K562 (cell line): ENCODE data around the gene EIF4G1. TPM values are rescaled to one million over a fixed set of nuclear protein-coding genes. Genes with fewer than 3 reads are reported as not detected.

ENCODE experiments used
- ETV1 ChIP-seq: fragments of 450-650 bp; conservative IDR thresholded peaks from 2 replicates; pipeline ENCODE4 v1.6.1; 2016; ENCODE audit warnings: missing genetic modification characterization, control low read depth, low read depth, missing compliant biosample characterization
- ETV6 ChIP-seq, 3 experiments: fragments of 150-350 bp in 1 of 3; sonication (generic) in 1 of 3; formaldehyde crosslinking in 1 of 3; IDR thresholded peaks; 2 replicates each; pipeline versions ENCODE4 v1.6.1 to v1.8.0; 2014 to 2022; ENCODE audit warnings: borderline replicate concordance in 2 of 3, low read depth in 2 of 3, antibody characterized with exemption in 1 of 3, low read length in 1 of 3, mild to moderate bottlenecking in 1 of 3, missing genetic modification reagents in 1 of 3
- HLTF ChIP-seq: fragments of 450-650 bp; IDR thresholded peaks from 2 replicates; pipeline ENCODE4 v1.6.1; 2016
- MTF1 ChIP-seq: fragments of 250-450 bp; sonication (Bioruptor Pico); IDR thresholded peaks from 2 replicates; pipeline ENCODE4 v1.9.0; 2021; ENCODE audit warnings: moderate library complexity, mild to moderate bottlenecking, inconsistent platforms, borderline replicate concordance
- PHTF2 ChIP-seq: fragments of 250-450 bp; sonication (Bioruptor Pico); IDR thresholded peaks from 2 replicates; pipeline ENCODE4 v1.5.0; 2021; ENCODE audit warnings: mild to moderate bottlenecking
- SMARCB1 ChIP-seq: IDR thresholded peaks from 2 replicates; pipeline ENCODE4 v1.6.1; 2011; ENCODE audit warnings: improper control_type of control experiment, low read depth; ENCODE audit not compliant: insufficient read length
- SUPT5H ChIP-seq: fragments of 450-650 bp; IDR thresholded peaks from 2 replicates; pipeline ENCODE4 v1.6.1; 2016
- ZBTB1 ChIP-seq: sonication (generic); formaldehyde crosslinking; IDR thresholded peaks from 2 replicates; pipeline ENCODE4 v1.8.1; 2023; ENCODE audit warnings: missing genetic modification reagents, low read depth, mild to moderate bottlenecking, borderline replicate concordance
- polyA plus RNA-seq, 8 experiments: library from polyadenylated mRNA; depleted of rRNA in 4 of 8; stranded (reverse) in 5 of 8; unstranded in 3 of 8; fragments of >200 nt; fragmentation: Nextera tagmentation in 2 of 8; fragmentation: Illumina TruSeq in 1 of 8; extraction: Ambion mirVana in 2 of 8; extraction: Trizol in 1 of 8; gene quantifications; 2 replicates each; pipeline versions ENCODE4 v1.2.1 to v1.2.3, GENCODE V29; 2011 to 2014; ENCODE audit warnings: inconsistent platforms in 1 of 8, missing spikeins in 1 of 8
- total RNA-seq, 7 experiments: library from RNA; depleted of rRNA in 6 of 7; stranded (reverse); fragments of >200 nt in 6 of 7; fragmentation: Illumina TruSeq in 2 of 7; extraction: Trizol in 2 of 7; gene quantifications; 2 replicates each; pipeline versions ENCODE4 v1.2.1 to v1.2.3, GENCODE V29; 2011 to 2021; ENCODE audit warnings: low replicate concordance in 1 of 7
- TF ChIP-seq, protein P1 (sequence below): fragments of 450-650 bp; IDR thresholded peaks from 2 replicates; pipeline ENCODE4 v1.6.1; 2016; ENCODE audit warnings: low read depth
- TF ChIP-seq, protein P2 (sequence below), 2 experiments: IDR thresholded peaks in 1 of 2; conservative IDR thresholded peaks in 1 of 2; 2 replicates each; pipeline ENCODE4 v1.6.1; 2016; ENCODE audit warnings: low read depth in 2 of 2, mild to moderate bottlenecking in 1 of 2, missing compliant biosample characterization in 1 of 2, missing genetic modification characterization in 1 of 2, moderate library complexity in 1 of 2
- TF ChIP-seq, protein P3 (sequence below): fragments of 250-450 bp; sonication (Bioruptor Pico); IDR thresholded peaks from 2 replicates; pipeline ENCODE4 v1.4.0; 2020

The EIF4G1 gene
- total and polyA plus RNA-seq, 9 of the 15 experiments (the other 6 are each of a cell fraction or from before 2014, with no cell fraction given), result 4.6 to 505 (median 155) TPM

GRCh38 chr3:184314363-184314699 is at the start of gene EIF4G1 (continued):
- TF ChIP-seq, protein P1, sequence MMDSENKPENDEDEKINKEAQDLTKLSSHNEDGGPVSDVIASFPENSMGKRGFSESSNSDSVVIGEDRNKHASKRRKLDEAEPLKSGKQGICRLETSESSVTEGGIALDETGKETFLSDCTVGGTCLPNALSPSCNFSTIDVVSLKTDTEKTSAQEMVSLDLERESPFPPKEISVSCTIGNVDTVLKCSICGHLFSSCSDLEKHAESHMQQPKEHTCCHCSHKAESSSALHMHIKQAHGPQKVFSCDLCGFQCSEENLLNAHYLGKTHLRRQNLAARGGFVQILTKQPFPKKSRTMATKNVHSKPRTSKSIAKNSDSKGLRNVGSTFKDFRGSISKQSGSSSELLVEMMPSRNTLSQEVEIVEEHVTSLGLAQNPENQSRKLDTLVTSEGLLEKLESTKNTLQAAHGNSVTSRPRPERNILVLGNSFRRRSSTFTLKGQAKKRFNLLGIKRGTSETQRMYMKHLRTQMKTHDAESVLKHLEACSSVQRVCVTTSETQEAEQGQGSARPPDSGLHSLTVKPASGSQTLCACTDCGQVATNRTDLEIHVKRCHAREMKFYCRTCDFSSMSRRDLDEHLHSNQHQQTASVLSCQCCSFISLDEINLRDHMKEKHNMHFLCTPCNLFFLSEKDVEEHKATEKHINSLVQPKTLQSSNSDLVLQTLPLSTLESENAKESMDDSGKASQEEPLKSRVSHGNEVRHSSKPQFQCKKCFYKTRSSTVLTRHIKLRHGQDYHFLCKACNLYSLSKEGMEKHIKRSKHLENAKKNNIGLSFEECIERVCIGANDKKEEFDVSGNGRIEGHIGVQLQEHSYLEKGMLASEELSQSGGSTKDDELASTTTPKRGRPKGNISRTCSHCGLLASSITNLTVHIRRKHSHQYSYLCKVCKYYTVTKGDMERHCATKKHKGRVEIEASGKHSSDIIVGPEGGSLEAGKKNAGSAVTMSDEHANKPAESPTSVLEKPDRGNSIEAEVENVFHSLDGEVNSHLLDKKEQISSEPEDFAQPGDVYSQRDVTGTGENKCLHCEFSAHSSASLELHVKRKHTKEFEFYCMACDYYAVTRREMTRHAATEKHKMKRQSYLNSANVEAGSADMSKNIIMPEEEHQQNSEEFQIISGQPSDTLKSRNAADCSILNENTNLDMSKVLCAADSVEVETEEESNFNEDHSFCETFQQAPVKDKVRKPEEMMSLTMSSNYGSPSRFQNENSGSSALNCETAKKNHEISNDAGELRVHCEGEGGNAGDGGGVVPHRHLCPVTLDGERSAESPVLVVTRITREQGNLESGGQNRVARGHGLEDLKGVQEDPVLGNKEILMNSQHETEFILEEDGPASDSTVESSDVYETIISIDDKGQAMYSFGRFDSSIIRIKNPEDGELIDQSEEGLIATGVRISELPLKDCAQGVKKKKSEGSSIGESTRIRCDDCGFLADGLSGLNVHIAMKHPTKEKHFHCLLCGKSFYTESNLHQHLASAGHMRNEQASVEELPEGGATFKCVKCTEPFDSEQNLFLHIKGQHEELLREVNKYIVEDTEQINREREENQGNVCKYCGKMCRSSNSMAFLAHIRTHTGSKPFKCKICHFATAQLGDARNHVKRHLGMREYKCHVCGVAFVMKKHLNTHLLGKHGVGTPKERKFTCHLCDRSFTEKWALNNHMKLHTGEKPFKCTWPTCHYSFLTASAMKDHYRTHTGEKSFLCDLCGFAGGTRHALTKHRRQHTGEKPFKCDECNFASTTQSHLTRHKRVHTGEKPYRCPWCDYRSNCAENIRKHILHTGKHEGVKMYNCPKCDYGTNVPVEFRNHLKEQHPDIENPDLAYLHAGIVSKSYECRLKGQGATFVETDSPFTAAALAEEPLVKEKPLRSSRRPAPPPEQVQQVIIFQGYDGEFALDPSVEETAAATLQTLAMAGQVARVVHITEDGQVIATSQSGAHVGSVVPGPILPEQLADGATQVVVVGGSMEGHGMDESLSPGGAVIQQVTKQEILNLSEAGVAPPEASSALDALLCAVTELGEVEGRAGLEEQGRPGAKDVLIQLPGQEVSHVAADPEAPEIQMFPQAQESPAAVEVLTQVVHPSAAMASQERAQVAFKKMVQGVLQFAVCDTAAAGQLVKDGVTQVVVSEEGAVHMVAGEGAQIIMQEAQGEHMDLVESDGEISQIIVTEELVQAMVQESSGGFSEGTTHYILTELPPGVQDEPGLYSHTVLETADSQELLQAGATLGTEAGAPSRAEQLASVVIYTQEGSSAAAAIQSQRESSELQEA, result no peak
- TF ChIP-seq MTF1 (no peak), ETV6 (IDR thresholded peaks at IDR 0.05; ENCODE audit: borderline replicate concordance in 1 of 2, low read depth in 2 of 2, low read length in 1 of 2) (no peak), ETV6 (CRISPR knock-in tag; IDR thresholded peaks at IDR 0.05; ENCODE audit: borderline replicate concordance) (no peak), ZBTB1 (no peak), PHTF2 (CRISPR knock-in tag) (no peak), SUPT5H (0 out of 2 replicates have a peak, but pooled peaks have one; percentile 43), HLTF (no peak), ETV1 (tag) (no peak), SMARCB1 (no peak)
- TF ChIP-seq, protein P2, sequence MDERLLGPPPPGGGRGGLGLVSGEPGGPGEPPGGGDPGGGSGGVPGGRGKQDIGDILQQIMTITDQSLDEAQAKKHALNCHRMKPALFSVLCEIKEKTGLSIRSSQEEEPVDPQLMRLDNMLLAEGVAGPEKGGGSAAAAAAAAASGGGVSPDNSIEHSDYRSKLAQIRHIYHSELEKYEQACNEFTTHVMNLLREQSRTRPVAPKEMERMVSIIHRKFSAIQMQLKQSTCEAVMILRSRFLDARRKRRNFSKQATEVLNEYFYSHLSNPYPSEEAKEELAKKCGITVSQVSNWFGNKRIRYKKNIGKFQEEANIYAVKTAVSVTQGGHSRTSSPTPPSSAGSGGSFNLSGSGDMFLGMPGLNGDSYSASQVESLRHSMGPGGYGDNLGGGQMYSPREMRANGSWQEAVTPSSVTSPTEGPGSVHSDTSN (CRISPR knock-in tag; IDR thresholded peaks at IDR 0.05; ENCODE audit: low read depth), result no peak
- TF ChIP-seq, protein P2 (tag; conservative IDR thresholded peaks at IDR 0.05; ENCODE audit: low read depth), result no peak
- TF ChIP-seq, protein P3, sequence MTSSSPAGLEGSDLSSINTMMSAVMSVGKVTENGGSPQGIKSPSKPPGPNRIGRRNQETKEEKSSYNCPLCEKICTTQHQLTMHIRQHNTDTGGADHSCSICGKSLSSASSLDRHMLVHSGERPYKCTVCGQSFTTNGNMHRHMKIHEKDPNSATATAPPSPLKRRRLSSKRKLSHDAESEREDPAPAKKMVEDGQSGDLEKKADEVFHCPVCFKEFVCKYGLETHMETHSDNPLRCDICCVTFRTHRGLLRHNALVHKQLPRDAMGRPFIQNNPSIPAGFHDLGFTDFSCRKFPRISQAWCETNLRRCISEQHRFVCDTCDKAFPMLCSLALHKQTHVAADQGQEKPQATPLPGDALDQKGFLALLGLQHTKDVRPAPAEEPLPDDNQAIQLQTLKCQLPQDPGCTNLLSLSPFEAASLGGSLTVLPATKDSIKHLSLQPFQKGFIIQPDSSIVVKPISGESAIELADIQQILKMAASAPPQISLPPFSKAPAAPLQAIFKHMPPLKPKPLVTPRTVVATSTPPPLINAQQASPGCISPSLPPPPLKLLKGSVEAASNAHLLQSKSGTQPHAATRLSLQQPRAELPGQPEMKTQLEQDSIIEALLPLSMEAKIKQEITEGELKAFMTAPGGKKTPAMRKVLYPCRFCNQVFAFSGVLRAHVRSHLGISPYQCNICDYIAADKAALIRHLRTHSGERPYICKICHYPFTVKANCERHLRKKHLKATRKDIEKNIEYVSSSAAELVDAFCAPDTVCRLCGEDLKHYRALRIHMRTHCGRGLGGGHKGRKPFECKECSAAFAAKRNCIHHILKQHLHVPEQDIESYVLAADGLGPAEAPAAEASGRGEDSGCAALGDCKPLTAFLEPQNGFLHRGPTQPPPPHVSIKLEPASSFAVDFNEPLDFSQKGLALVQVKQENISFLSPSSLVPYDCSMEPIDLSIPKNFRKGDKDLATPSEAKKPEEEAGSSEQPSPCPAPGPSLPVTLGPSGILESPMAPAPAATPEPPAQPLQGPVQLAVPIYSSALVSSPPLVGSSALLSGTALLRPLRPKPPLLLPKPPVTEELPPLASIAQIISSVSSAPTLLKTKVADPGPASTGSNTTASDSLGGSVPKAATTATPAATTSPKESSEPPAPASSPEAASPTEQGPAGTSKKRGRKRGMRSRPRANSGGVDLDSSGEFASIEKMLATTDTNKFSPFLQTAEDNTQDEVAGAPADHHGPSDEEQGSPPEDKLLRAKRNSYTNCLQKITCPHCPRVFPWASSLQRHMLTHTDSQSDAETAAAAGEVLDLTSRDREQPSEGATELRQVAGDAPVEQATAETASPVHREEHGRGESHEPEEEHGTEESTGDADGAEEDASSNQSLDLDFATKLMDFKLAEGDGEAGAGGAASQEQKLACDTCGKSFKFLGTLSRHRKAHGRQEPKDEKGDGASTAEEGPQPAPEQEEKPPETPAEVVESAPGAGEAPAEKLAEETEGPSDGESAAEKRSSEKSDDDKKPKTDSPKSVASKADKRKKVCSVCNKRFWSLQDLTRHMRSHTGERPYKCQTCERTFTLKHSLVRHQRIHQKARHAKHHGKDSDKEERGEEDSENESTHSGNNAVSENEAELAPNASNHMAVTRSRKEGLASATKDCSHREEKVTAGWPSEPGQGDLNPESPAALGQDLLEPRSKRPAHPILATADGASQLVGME (CRISPR knock-in tag), result no peak
